ENCODE measurements around the gene TBX20.

Gene TBX20

GRCh38 chr7:35253710-35254495, at the start of gene TBX20:
Gene TBX20 (minus strand): TSS chr7:35254100. CDS start chr7:35253620, 480 bp downstream.
- no peak for DNase-seq (ENCODE audit: low spot score)

- DNase-seq (ENCODE audit: low spot score), result no peak
Measured at GRCh38 chr7:35289376-35289775, 35.5 kb upstream of the TBX20 start.

GRCh38 chr7:35286986-35287385, 33.1 kb upstream of the TBX20 start:
- DNase-seq (ENCODE audit: low spot score), result no peak

GRCh38 chr7:35286422-35286821, 32.5 kb upstream of the TBX20 start:
- no peak for DNase-seq (ENCODE audit: low spot score)

DNA sequence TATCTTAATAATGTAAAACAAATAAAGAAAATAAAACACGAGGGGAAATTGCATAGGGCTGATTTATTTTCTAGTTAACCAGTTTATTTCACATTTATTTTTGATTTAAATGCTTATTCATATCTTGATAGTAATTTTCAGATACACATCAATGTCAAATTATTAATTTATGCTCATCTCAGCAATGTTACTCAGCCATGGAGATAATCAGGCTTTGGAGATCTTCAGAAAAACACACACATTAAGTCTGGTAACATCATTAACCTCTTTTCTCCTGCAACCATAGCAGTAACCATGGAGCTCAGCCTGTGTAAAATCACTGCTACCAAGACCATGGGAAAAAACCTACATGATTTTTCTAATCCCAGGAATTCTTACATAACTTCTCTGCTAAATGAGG, 31.9 kb upstream of the TBX20 start:
- DNase-seq (ENCODE audit: low spot score), result no peak

GRCh38 chr7:35280902-35281301, 27.0 kb upstream of the TBX20 start:
- DNase-seq (ENCODE audit: low spot score), result no peak

DNA sequence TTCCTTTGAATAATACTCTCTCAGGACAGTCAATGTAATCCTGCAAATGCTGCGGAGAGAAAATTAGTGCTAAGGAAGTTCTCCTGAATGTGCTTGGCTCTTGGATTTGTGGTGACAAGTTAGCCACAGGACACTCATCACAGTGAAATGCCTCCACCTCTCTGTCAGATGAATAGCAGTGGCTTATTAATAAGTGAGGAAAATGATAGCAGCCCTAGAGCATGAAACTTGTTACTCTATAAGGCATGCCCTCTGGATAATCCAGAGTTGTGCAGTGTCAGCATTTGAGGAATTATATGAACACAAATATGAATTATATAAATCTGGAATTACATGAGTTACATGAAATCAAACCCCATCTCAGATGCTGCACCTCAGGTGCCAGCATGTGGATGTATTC, 23.5 kb upstream of the TBX20 start:
- no peak for DNase-seq (ENCODE audit: low spot score)

DNA sequence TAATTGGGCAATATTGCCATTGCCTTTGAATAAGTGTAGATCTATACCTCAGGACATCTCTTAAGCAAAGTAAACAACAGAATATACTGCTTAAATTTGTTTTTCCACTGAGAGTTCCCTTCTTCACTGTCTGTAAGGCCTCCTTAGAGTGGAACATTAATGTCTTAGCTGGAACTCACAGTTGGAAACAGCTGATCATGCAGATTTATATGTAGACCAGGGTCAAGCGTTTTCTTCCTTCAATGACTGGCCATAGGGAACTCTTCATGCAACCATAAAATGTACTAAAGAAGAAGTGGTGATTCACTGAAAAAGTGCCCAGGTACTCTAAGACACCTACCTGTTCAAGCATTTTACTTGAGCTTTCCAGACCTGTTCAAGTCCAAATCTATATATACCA, 18.3 kb upstream of the TBX20 start:
- no peak for DNase-seq (ENCODE audit: low spot score)

GRCh38 chr7:35268953-35269352, 15.1 kb upstream of the TBX20 start:
- DNase-seq (ENCODE audit: low spot score), result no peak

DNA sequence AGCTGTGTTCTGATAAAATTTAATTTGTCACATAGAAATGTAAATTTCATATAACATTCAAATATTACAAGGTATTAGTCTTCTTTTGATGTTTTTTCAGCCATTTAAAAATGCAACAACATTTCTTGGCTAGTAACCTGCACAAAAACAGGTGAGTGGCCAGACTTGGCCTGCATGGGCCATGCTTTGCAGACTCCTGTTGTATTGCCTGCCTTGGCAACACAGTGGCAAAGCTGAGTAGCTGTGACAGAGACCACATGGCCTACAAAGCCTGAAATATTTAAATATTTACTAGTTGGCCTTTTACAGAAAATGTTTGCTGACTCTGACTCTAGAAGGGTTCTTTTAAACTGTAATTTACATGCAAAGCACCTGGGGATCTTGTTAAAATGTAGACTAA, 13.5 kb upstream of the TBX20 start:
- no peak for DNase-seq (ENCODE audit: low spot score)

DNA sequence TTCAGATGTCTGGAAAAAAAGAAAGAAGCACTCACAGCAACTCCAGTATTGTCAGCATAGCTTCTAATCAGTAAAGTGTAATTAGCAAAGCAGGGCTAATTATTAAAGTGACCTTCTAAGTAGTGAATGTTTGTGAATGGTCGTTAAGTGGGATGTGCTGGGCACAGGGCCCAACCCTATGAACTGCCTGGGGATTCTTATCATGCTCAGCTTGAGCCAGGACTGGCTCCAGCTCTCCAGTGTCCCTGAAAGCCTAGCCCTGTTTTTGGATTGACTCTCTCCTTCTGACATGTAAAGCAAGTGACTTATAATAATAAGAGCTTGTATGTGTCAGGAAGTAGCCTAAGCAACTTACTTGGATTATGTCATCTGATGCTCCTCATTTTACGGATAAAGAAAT, 9.5 kb upstream of the TBX20 start:
- no peak for DNase-seq (ENCODE audit: low spot score)

DNA sequence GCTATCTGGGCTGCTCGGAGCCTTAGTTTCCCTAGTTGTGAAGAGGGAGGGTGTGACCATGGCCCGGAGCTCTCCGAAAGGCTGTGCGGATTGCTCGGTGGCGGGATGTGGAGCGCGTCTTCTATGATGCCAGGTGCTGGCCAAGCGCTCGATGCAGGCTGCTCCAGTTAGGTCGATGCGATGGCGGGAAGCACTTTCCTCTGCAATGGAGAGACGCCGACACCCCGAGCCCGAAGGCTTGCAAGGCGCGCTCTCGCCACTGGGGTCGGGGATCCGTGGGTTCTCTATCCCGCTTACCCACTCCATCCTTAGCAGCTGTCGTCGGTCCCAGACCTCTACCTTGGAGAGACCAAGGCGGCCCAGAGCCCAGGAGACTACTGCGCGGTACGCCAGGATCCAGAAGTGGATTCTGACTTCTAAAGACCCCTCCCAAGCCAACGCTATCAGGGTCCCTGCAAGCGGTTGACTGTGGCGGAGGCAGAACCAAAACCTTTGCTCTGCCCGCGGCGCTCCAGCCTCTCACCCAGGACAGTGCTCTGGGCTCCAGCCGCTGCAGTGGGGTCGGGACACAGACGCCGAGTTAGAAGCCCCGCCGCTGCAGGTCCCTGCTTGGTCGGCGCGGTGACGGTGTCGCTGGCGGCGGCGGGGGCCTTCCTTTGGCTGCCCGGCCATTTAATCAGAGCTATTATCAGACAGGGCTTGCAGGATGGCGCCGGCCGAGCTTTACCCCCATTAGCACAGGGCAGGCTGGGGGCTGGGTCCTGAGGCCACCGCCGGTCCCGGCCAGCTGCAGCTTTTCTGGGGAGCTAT, 7.8 kb upstream of the TBX20 start:
- no peak for DNase-seq (ENCODE audit: low spot score)

GRCh38 chr7:35261041-35261440, 7.1 kb upstream of the TBX20 start:
- DNase-seq (ENCODE audit: low spot score), result no peak

DNA sequence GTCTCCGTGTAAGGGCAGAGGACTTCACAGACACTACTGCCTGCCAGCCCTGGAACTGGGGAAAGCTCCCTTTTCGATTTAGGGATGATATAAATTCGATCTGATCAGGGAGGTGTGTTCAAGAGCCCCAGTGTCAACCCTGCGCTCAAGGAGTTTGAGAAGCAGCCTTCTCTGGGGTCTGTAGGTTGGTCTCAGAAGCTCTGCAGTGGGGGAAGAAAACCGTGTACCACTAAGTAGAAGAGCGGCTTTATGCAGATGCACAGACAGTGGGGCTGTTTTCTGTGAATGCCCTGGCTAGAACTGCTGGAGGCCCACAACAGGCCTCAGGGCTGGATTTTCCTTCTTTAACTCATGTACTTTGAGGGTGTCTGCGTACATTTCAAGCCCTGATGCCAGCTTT, 6.3 kb upstream of the TBX20 start:
- no peak for DNase-seq (ENCODE audit: low spot score)

DNA sequence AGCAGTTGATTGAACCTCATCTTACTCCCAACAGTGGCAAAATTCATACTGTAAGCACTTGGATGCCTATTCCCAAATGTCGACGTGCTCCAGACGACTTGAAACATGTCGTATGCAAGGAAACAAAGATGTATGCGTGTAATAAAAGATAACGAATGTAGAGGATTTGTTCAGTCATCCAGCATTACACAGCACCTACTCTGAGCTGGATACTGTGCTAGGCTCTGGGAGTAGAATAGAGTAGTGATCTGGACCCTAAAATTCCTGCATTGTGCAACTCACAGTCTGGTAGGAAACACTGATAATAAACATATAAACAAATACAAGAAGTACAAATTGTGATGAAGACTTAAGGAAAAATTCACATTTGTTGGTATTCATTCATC, 5.6 kb upstream of the TBX20 start:
- no peak for DNase-seq (ENCODE audit: low spot score)

DNA sequence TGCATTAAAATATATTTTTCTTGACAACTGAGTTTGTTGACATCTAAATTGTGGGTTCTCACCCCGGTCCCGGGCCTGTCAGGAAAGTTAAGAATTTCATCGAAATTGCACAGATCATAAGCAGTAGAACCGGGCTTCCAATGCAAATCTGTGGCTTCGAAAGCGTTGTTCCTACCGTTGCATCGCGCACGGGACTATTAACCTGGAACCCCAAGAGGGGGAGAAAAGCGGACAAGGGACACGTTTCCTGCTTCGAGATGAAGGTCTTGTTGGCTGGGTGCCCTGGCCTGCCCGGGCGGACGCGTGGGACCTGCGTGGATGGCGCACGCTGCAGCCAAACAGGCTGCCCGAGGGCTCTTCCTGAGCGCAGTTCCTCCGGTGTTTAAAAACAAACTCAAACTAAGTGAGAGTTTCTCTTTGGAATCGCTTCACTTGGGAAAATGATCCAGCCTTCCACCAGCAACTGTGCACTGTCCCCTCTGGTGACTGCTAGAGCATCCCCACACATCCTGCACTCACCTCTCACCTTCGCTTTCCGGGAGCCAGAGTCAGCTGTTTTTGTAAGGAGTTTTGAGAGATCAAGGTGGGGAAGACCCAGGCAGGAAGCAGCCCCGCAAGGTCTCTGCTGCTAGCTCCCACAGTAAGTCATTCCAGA, 5.1 kb upstream of the TBX20 start:
- no peak for DNase-seq (ENCODE audit: low spot score)

DNA sequence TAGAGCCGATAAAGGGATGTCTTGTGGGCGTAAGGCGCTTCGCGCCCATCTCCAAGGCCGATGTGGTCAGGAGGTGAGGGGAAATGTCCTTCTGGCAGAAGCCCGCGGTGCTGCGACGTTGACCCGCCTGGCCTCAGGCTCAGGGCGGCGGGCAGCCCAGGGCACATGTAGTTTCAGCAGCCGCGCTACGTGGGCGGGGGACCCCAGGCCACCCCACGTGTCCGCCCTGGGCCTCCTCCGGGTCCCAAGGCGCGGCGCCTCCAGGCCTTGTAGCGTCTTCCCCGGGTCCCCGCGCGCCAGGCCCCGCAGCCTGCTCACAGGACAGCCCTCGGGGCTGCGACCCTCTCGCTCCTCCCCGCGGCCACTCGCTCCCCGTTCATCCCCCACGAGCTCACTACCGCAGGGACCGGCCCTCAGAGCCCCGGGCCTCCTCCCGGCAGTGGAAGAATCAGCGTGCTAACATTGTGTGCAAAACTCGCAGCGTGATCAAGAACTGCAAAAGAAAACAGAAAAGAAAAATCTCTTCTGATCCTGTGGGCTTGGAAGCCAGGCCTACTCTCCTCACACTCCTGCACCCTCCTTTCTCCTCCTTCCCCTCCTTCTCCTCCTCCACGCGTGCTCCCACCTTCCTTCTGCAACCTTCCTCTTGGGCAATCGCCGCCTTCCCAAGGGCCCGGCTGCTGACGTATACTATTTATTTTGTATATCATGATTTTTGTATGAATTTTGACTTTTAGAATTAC, 4.4 kb upstream of the TBX20 start:
- DNase-seq (ENCODE audit: low spot score), result no peak

DNA sequence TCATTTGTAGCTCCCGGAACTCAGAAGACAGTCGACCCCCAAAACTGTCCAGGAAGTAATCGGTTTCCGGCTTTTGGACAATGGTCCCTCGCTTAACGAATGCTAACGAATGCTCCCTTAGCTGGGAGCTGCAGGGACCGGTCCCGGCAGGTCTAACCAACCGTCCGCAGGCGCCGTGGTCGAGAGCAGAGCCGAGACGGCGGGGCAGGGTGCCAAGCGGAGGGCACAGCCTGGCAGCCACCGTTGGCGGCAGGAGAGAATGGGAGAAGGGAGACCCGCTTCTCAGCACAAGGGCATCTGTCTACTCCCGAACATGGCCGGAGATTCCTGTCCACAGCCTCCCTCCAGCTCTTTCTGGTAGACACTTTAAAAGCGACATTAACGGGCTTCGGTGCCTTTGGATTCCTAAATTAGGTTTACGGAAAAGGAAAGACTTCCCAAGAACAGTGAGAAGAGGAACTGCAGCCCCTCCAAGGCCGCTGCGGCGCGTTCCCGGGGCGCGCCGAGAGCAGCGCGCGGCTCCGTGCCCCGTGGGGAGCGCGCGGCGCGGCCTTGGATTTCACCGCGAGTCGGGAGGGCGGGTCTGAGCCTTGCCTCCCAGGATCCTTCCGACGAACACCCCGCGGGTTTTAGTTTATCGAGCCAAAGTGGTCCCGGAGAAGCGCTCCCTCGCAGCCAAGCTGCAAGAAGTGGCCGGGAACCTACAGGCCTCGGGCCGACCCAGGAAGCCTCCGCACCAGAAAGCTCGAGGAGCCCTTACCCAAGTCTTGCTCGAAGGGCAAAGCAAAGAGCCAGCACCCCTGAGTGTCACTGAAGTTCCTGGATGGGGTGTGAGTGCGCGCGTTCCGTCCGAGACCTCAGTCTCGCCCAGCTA, 3.6 kb upstream of the TBX20 start:
- no peak for DNase-seq (ENCODE audit: low spot score)

GRCh38 chr7:35256256-35257175, 2.6 kb upstream of the TBX20 start:
- no peak for DNase-seq (ENCODE audit: low spot score)

Measured in CD4-positive, alpha-beta T cell treated with Interleukin-6 at 100 ng/mL for 8 hours (primary cell).